ENCODE results near the gene RTN4RL1. TPM values are rescaled to one million over a fixed set of nuclear protein-coding genes. Genes with fewer than 3 reads are reported as not detected.

RTN4RL1 gene
- total and polyA plus RNA-seq, 2 of the 13 experiments (the other 11 are each of a cell fraction or from before 2014, with no cell fraction given): 0.01 TPM; not detected in 1

DNA sequence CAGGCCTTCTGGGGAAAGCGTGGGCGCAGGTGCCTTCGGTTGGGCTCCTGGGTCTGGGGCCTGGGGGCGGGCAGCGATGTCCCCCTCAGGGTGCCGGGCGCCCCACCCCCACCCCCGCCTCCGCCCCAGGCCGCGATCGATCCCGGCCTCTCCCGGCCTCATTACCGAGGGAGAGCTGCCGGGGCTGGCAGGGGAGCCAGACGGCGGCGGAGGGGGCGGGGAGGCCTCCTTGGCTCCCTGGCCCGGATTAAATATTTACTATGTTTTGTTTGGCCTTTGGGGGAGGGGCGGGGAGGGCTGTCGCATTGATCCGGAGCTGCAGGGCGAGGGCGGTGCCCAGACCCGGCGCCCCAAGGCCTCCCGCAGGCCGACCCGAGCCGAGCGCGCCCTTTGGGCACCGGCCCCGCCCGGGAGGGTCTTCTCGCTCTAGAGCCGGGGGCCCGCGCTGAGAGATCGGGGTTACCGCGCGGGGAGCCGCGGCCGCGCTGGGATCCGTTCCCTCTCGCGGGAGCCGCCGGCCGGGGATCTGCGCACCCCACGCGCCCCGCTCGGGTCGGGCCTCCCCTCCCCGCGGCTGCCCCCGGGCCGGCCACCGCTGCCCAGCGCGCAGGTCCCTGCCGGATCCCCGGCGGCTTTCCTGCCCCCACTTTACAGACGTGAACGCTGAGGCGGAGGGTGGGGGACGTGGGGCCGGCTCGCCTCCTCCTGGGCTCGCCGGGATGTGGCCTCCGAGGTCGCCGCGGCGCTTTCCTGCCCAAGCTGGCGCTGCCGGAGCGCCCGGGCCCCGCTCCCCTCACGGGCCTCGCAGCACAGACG lies 27.0 kb downstream of the RTN4RL1 start (continued):
- TF ChIP-seq HNRNPH1 (optimal IDR thresholded peaks at IDR 0.05; ENCODE audit: low read depth, low read length) (no peak), ZBTB8A (CRISPR knock-in tag; IDR thresholded peaks at IDR 0.05; ENCODE audit: borderline replicate concordance, low read depth) (0 out of 2 replicates have a peak, but pooled peaks have one; percentile 41), TSC22D2 (CRISPR knock-in tag; IDR thresholded peaks at IDR 0.05; ENCODE audit: borderline replicate concordance) (no peak), ZNF432 (CRISPR knock-in tag; IDR thresholded peaks at IDR 0.05; ENCODE audit: borderline replicate concordance) (no peak), THYN1 (CRISPR knock-in tag; IDR thresholded peaks at IDR 0.05; ENCODE audit: borderline replicate concordance, low read depth) (no peak), ZNF180 (CRISPR knock-in tag; IDR thresholded peaks at IDR 0.05; ENCODE audit: borderline replicate concordance, low read depth) (no peak), NCOA5 (CRISPR knock-in tag; IDR thresholded peaks at IDR 0.05) (no peak), ZNF660 (CRISPR knock-in tag; IDR thresholded peaks at IDR 0.05; ENCODE audit: borderline replicate concordance, low read depth) (no peak), THAP11 (CRISPR knock-in tag; IDR thresholded peaks at IDR 0.05) (no peak), ISL2 (CRISPR knock-in tag; IDR thresholded peaks at IDR 0.05) (0 out of 2 replicates have a peak, but pooled peaks have one; percentile 42), ZNF333 (CRISPR knock-in tag; IDR thresholded peaks at IDR 0.05; ENCODE audit: borderline replicate concordance) (no peak), NFIB (CRISPR knock-in tag; IDR thresholded peaks at IDR 0.05; ENCODE audit: borderline replicate concordance) (no peak)
- TF ChIP-seq, protein P1, sequence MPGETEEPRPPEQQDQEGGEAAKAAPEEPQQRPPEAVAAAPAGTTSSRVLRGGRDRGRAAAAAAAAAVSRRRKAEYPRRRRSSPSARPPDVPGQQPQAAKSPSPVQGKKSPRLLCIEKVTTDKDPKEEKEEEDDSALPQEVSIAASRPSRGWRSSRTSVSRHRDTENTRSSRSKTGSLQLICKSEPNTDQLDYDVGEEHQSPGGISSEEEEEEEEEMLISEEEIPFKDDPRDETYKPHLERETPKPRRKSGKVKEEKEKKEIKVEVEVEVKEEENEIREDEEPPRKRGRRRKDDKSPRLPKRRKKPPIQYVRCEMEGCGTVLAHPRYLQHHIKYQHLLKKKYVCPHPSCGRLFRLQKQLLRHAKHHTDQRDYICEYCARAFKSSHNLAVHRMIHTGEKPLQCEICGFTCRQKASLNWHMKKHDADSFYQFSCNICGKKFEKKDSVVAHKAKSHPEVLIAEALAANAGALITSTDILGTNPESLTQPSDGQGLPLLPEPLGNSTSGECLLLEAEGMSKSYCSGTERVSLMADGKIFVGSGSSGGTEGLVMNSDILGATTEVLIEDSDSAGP (CRISPR knock-in tag; IDR thresholded peaks at IDR 0.05; ENCODE audit: borderline replicate concordance): no peak
- TF ChIP-seq, protein P2, sequence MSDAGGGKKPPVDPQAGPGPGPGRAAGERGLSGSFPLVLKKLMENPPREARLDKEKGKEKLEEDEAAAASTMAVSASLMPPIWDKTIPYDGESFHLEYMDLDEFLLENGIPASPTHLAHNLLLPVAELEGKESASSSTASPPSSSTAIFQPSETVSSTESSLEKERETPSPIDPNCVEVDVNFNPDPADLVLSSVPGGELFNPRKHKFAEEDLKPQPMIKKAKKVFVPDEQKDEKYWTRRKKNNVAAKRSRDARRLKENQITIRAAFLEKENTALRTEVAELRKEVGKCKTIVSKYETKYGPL (CRISPR knock-in tag; IDR thresholded peaks at IDR 0.05): no peak
- TF ChIP-seq, protein P3, sequence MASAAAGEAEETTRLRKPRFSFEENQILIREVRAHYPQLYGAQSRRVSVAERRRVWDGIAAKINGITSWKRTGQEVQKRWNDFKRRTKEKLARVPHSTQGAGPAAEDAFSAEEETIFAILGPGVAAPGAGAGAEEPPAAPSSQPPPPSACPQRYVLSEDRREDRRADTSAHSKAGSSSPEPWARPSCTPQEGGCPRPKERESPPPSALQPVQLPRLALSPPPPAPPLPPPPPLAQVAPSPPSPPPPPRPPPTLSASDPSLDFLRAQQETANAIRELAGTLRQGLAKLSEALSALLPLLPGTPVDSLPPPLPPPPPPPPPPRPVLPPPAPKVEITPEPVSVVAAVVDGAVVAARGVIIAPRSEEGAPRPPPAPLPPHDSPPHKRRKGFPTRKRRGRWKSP (CRISPR knock-in tag; IDR thresholded peaks at IDR 0.05): no peak
- TF ChIP-seq, protein P4, sequence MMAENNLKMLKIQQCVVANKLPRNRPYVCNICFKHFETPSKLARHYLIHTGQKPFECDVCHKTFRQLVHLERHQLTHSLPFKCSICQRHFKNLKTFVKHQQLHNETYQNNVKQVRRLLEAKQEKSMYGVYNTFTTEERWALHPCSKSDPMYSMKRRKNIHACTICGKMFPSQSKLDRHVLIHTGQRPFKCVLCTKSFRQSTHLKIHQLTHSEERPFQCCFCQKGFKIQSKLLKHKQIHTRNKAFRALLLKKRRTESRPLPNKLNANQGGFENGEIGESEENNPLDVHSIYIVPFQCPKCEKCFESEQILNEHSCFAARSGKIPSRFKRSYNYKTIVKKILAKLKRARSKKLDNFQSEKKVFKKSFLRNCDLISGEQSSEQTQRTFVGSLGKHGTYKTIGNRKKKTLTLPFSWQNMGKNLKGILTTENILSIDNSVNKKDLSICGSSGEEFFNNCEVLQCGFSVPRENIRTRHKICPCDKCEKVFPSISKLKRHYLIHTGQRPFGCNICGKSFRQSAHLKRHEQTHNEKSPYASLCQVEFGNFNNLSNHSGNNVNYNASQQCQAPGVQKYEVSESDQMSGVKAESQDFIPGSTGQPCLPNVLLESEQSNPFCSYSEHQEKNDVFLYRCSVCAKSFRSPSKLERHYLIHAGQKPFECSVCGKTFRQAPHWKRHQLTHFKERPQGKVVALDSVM (CRISPR knock-in tag; IDR thresholded peaks at IDR 0.05): no peak
- TF ChIP-seq, protein P5, sequence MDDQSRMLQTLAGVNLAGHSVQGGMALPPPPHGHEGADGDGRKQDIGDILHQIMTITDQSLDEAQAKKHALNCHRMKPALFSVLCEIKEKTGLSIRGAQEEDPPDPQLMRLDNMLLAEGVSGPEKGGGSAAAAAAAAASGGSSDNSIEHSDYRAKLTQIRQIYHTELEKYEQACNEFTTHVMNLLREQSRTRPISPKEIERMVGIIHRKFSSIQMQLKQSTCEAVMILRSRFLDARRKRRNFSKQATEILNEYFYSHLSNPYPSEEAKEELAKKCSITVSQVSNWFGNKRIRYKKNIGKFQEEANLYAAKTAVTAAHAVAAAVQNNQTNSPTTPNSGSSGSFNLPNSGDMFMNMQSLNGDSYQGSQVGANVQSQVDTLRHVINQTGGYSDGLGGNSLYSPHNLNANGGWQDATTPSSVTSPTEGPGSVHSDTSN (CRISPR knock-in tag; IDR thresholded peaks at IDR 0.05; ENCODE audit: borderline replicate concordance): no peak
- TF ChIP-seq, protein P6, sequence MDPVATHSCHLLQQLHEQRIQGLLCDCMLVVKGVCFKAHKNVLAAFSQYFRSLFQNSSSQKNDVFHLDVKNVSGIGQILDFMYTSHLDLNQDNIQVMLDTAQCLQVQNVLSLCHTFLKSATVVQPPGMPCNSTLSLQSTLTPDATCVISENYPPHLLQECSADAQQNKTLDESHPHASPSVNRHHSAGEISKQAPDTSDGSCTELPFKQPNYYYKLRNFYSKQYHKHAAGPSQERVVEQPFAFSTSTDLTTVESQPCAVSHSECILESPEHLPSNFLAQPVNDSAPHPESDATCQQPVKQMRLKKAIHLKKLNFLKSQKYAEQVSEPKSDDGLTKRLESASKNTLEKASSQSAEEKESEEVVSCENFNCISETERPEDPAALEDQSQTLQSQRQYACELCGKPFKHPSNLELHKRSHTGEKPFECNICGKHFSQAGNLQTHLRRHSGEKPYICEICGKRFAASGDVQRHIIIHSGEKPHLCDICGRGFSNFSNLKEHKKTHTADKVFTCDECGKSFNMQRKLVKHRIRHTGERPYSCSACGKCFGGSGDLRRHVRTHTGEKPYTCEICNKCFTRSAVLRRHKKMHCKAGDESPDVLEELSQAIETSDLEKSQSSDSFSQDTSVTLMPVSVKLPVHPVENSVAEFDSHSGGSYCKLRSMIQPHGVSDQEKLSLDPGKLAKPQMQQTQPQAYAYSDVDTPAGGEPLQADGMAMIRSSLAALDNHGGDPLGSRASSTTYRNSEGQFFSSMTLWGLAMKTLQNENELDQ (CRISPR knock-in tag; IDR thresholded peaks at IDR 0.05; ENCODE audit: borderline replicate concordance): no peak

All from HepG2 (cell line).